MCF 10A (cell line): ENCODE data around the gene CAND2. TPM values are rescaled to one million over a fixed set of nuclear protein-coding genes. Genes with fewer than 3 reads are reported as not detected.

Experiments
- BruUV-seq: library from RNA; stranded (reverse); fragments of 400-500 nt; replicated peaks from 2 replicates; lab custom pipeline; 2021; lab: Mats Ljungman, UMichigan
- CTCF ChIA-PET: fragments of 300-600 bp; sonication (Branson Sonifier 250); formaldehyde crosslinking; extraction: SDS; loops from one replicate; lab custom pipeline; 2021; ENCODE audit warnings: antibody characterized with exemption, inconsistent platforms; lab: Yijun Ruan, JAX
- POLR2A ChIA-PET: fragments of 300-600, 350-650 bp; sonication (Branson Sonifier 250); formaldehyde crosslinking; extraction: SDS; loops from one replicate; lab custom pipeline; 2020; ENCODE audit warnings: antibody characterized with exemption, inconsistent platforms; lab: Yijun Ruan, JAX
- DNase-seq: peaks from one replicate; pipeline ENCODE4 v3.0.0-alpha.2; 2018; ENCODE audit not compliant: unreplicated experiment
- H3K27ac Mint-ChIP-seq: one replicate; pipeline ENCODE4 v1.8.0; 2022; ENCODE audit warnings: mild to moderate bottlenecking, low read depth, mixed read lengths; ENCODE audit not compliant: unreplicated experiment
- H3K27me3 Mint-ChIP-seq: one replicate; pipeline ENCODE4 v1.8.0; 2022; ENCODE audit warnings: mixed read lengths; ENCODE audit not compliant: insufficient read depth, unreplicated experiment
- H3K36me3 Mint-ChIP-seq: one replicate; pipeline ENCODE4 v1.8.0; 2022; ENCODE audit warnings: mild to moderate bottlenecking, moderate library complexity, mixed read lengths; ENCODE audit not compliant: insufficient read depth, unreplicated experiment
- H3K4me1 Mint-ChIP-seq: one replicate; pipeline ENCODE4 v1.8.0; 2022; ENCODE audit warnings: mixed read lengths; ENCODE audit not compliant: insufficient read depth, unreplicated experiment
- H3K4me3 Mint-ChIP-seq: one replicate; pipeline ENCODE4 v1.8.0; 2022; ENCODE audit warnings: mild to moderate bottlenecking, moderate library complexity, mixed read lengths; ENCODE audit not compliant: unreplicated experiment
- H3K9me3 Mint-ChIP-seq: one replicate; pipeline ENCODE4 v1.8.0; 2022; ENCODE audit warnings: mixed read lengths; ENCODE audit not compliant: unreplicated experiment
- CTCF ChIP-seq: fragments of 200-600 bp; IDR thresholded peaks from one replicate; pipeline ENCODE4 v1.8.0; 2022; ENCODE audit warnings: antibody characterized with exemption, mild to moderate bottlenecking; ENCODE audit not compliant: unreplicated experiment
- intact Hi-C: fragments of 100-400 bp; cut with micrococcal nuclease; formaldehyde crosslinking; loops from 2 replicates; pipeline ENCODE4 v1.14.1; 2022
- total RNA-seq: library from RNA; stranded (reverse); gene quantifications from 2 replicates; pipeline ENCODE4 v1.2.3, GENCODE V29; 2022

Gene CAND2
- total RNA-seq, 1 experiment from 2014 or later, result not detected

- H3K36me3 Mint-ChIP-seq, result no peaks in the 10 kb centered on the region
- no TSS peak for BruUV-seq
- intact Hi-C loops, result no loop called here
- DNase-seq, result no peak
- H3K27me3 Mint-ChIP-seq, result no peaks in the 10 kb centered on the region
- no peak for TF ChIP-seq CTCF
- CTCF ChIA-PET, result interaction anchor here (1.9 kb wide), 1 partner anchor 14 kb away, joined by 7 read pairs; no protein-coding TSS in a partner anchor
- no peaks in the 10 kb centered on the region for H3K9me3 Mint-ChIP-seq
- POLR2A ChIA-PET, result no interaction called here
- H3K4me1 Mint-ChIP-seq, result no peaks in the 10 kb centered on the region
- no peak overlapping the region for H3K4me3 Mint-ChIP-seq
- H3K27ac Mint-ChIP-seq, result no peak overlapping the region
Measured at GRCh38 chr3:12773030-12773709, 23.3 kb upstream of the CAND2 start.

- TF ChIP-seq CTCF, result no peak
- ChIA-PET CTCF (interaction anchor here (1.9 kb wide), 1 partner anchor 13 kb away, joined by 7 read pairs; no protein-coding TSS in a partner anchor), POLR2A (interaction anchor here (2.0 kb wide), 1 partner anchor 9 kb away, joined by 11 read pairs; no protein-coding TSS in a partner anchor)
- no peaks in the 10 kb centered on the region for H3K4me1 Mint-ChIP-seq
- H3K27me3 Mint-ChIP-seq, result no peaks in the 10 kb centered on the region
- intact Hi-C loops, result no loop called here
- no peak overlapping the region for H3K27ac Mint-ChIP-seq
- no TSS peak for BruUV-seq
- no peak for DNase-seq
- H3K36me3 Mint-ChIP-seq, result no peaks in the 10 kb centered on the region
- H3K4me3 Mint-ChIP-seq, result no peak overlapping the region
- no peaks in the 10 kb centered on the region for H3K9me3 Mint-ChIP-seq
Measured at GRCh38 chr3:12773710-12774086, 22.8 kb upstream of the CAND2 start.

- CTCF ChIA-PET, result interaction anchor here (1.9 kb wide), 1 partner anchor 13 kb away, joined by 7 read pairs; no protein-coding TSS in a partner anchor
- Mint-ChIP-seq H3K36me3 (no peaks in the 10 kb centered on the region), H3K27me3 (no peaks in the 10 kb centered on the region)
Measured at GRCh38 chr3:12774619-12775018, 21.9 kb upstream of the CAND2 start.

More at GRCh38 chr3:12774619-12775018, 21.9 kb upstream of the CAND2 start:
- POLR2A ChIA-PET, result interaction anchor here (2.0 kb wide), 1 partner anchor 10 kb away, joined by 11 read pairs; no protein-coding TSS in a partner anchor
- DNase-seq, result no peak
- no TSS peak for BruUV-seq
- no peak overlapping the region for H3K27ac Mint-ChIP-seq
- H3K4me1 Mint-ChIP-seq, result no peaks in the 10 kb centered on the region
- TF ChIP-seq CTCF, result no peak
- no peaks in the 10 kb centered on the region for H3K9me3 Mint-ChIP-seq
- no peak overlapping the region for H3K4me3 Mint-ChIP-seq
- intact Hi-C loops, result no loop called here
